ENCODE measurements around the gene GYPA. TPM values are rescaled to one million over a fixed set of nuclear protein-coding genes. Genes with fewer than 3 reads are reported as not detected.

The GYPA gene
- polyA plus RNA-seq, 6 donors from 2014 or later = not detected

Other genes starting within 250 kb of the GYPA start
- gene GYPE, start 235.2 kb downstream of the GYPA start, polyA plus RNA-seq (ENCODE audit: low read depth in 6 of 6) = 10 to 100 TPM in 2 of 6 donors, 1 to 10 TPM in 4; 3.7 to 13.0 (median 9.4) TPM
- not detected for gene GYPB, start 121.3 kb downstream of the GYPA start, polyA plus RNA-seq (ENCODE audit: low read depth in 6 of 6)

Data from naive B cell (primary cell).